ENCODE measurements around the gene CCNF.
"Not testable (repeated sequence)": the region's sequence is repeated elsewhere in the genome, so short reads cannot be mapped to it uniquely, and the experiment has no call there.

The CCNF gene

GRCh38 chr16:2473446-2473926, 44.2 kb downstream of the CCNF start:
- DNase-seq = no peak

GRCh38 chr16:2473999-2474876, 45.0 kb downstream of the CCNF start:
- no peak for DNase-seq

- DNase-seq = peak; percentile 83
Observed at GRCh38 chr16:2474877-2475412, 45.7 kb downstream of the CCNF start, which contains the start of gene TBC1D24. TBC1D24 (plus strand) TSS chr16:2475127; CDS start chr16:2496149, 21,022 bp downstream.

- no peak for DNase-seq
Observed at GRCh38 chr16:2475413-2476344, 46.4 kb downstream of the CCNF start.

GRCh38 chr16:2476345-2476720, 47.1 kb downstream of the CCNF start:
- DNase-seq = no peak

GRCh38 chr16:2476741-2477140, 47.5 kb downstream of the CCNF start:
- DNase-seq = no peak

- DNase-seq = no peak
Observed at GRCh38 chr16:2477327-2477726, 48.1 kb downstream of the CCNF start.

- DNase-seq = no peak
Observed at GRCh38 chr16:2478279-2478678, 49.0 kb downstream of the CCNF start.

- not testable (repeated sequence) for DNase-seq
Observed at GRCh38 chr16:2479996-2480395, 50.7 kb downstream of the CCNF start.

- no peak for DNase-seq
Observed at GRCh38 chr16:2480948-2481347, 51.7 kb downstream of the CCNF start.

- no peak for DNase-seq
Observed at GRCh38 chr16:2481676-2482075, 52.4 kb downstream of the CCNF start.

- DNase-seq = no peak
Observed at GRCh38 chr16:2482249-2482648, 53.0 kb downstream of the CCNF start.

- peak; percentile 50 for DNase-seq
Observed at GRCh38 chr16:2482708-2483534, 53.7 kb downstream of the CCNF start.

GRCh38 chr16:2483939-2484897, 55.0 kb downstream of the CCNF start:
- DNase-seq = no peak

GRCh38 chr16:2484898-2485508, 55.8 kb downstream of the CCNF start:
- DNase-seq = no peak

- DNase-seq = no peak
Observed at GRCh38 chr16:2485811-2486507, 56.7 kb downstream of the CCNF start.

GRCh38 chr16:2486645-2487516, 57.6 kb downstream of the CCNF start:
- DNase-seq = no peak

- no peak for DNase-seq
Observed at GRCh38 chr16:2487517-2487842, 58.2 kb downstream of the CCNF start.

GRCh38 chr16:2487903-2488531, 58.8 kb downstream of the CCNF start:
- DNase-seq = no peak

Measured in fibroblast of skin of right quadriceps (primary cell).